Activated T-helper 17 cell treated with anti-CD3 and anti-CD28 coated beads, Interleukin-2, amount 50 U/mL, for 72 hours (primary cell): Measurements from ENCODE around the gene DLL4. TPM values are rescaled to one million over a fixed set of nuclear protein-coding genes. Genes with fewer than 3 reads are reported as not detected.
"Not testable (repeated sequence)": the region's sequence is repeated elsewhere in the genome, so short reads cannot be mapped to it uniquely, and the experiment has no call there.

Experiments used
- ATAC-seq: fragments of 150-1000 bp; cut with Tn5 transposase; replicated peaks from 2 replicates; pipeline ENCODE4 v1.10.0; 2021; ENCODE audit warnings: mild to moderate bottlenecking, moderate library complexity
- H3K27ac Mint-ChIP-seq: one replicate; pipeline ENCODE4 v1.8.0; 2022; ENCODE audit warnings: mixed read lengths
- H3K27me3 Mint-ChIP-seq: one replicate; pipeline ENCODE4 v1.8.0; 2022; ENCODE audit warnings: mixed read lengths
- H3K36me3 Mint-ChIP-seq: one replicate; pipeline ENCODE4 v1.8.0; 2022; ENCODE audit warnings: low read depth, mild to moderate bottlenecking, mixed read lengths
- H3K4me1 Mint-ChIP-seq: one replicate; pipeline ENCODE4 v1.8.0; 2022; ENCODE audit warnings: mixed read lengths
- H3K4me3 Mint-ChIP-seq: one replicate; pipeline ENCODE4 v1.8.0; 2022; ENCODE audit warnings: mild to moderate bottlenecking, mixed read lengths
- H3K9me3 Mint-ChIP-seq: one replicate; pipeline ENCODE4 v1.8.0; 2022; ENCODE audit warnings: mixed read lengths
- total RNA-seq, 2 donors: library from RNA; stranded (reverse); gene quantifications; one replicate each; pipeline ENCODE4 v1.2.3, GENCODE V29; 2022

DLL4 gene
- total RNA-seq, 2 donors from 2014 or later, result not detected

DNA sequence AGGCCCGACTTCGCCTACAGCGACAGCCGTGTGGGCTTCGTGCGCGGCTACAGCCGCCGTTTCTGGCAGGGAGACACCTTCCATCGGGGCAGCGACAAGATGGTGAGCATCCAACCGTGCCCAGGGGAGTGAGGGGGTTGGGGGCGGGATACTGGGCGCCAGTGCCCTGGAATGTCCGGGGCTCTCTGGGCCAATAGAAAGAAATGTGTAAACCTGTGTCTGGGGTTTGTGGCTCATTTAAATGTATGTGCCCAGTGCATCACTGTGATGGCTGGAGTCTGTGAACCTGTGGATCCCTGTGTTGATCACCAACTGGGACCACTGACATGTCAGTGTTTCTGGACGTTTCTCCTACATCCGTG is 24.6 kb downstream of the DLL4 start:
- H3K36me3 Mint-ChIP-seq, result peaks cover 23% of the 10 kb centered on the region
- ATAC-seq, result peak; percentile 3

DNA sequence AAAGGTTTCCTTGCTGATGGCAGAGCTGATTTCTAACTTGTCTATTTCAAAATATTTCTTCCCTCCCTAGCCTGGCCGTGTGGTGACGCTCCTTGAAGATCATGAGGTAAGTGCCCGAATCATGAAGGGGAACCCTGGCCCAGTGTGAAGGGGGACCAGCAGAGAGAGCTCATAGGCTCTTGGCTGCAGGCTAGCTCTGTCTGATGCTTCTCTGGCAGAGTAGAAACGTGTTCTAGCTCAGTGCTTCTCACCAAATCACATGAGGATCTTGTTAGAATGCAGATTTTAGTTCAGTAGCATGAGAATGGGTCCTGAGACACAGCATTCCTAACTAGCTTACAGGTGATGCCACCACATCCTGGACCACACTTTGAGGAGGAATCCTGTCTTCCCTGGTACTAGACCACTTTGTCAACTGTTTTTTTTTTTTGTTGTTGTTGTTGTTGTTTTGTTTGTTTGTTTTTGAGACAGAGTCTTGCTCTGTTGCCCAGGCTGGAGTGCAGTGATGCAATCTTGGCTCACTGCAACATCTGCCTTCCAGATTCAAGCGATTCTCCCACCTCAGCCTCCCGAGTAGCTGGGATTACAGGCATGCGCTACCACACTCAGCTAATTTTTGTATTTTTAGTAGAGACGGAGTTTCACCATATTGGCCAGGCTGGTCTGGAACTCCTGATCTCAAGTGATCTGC is 25.2 kb downstream of the DLL4 start:
- H3K4me1 Mint-ChIP-seq, H3K27me3 Mint-ChIP-seq, ATAC-seq, H3K27ac Mint-ChIP-seq, H3K9me3 Mint-ChIP-seq: not testable (repeated sequence)
- Mint-ChIP-seq H3K36me3 (peaks cover 23% of the 10 kb centered on the region), H3K4me3 (peak overlapping the region; percentile 87)

More for the DNA sequence above, 24.6 kb downstream of the DLL4 start:
- H3K4me1 Mint-ChIP-seq, result peaks cover 9% of the 10 kb centered on the region
- no peak overlapping the region for H3K27ac Mint-ChIP-seq
- peak overlapping the region; percentile 87 for H3K4me3 Mint-ChIP-seq
- no peaks in the 10 kb centered on the region for H3K9me3 Mint-ChIP-seq
- no peaks in the 10 kb centered on the region for H3K27me3 Mint-ChIP-seq

DNA sequence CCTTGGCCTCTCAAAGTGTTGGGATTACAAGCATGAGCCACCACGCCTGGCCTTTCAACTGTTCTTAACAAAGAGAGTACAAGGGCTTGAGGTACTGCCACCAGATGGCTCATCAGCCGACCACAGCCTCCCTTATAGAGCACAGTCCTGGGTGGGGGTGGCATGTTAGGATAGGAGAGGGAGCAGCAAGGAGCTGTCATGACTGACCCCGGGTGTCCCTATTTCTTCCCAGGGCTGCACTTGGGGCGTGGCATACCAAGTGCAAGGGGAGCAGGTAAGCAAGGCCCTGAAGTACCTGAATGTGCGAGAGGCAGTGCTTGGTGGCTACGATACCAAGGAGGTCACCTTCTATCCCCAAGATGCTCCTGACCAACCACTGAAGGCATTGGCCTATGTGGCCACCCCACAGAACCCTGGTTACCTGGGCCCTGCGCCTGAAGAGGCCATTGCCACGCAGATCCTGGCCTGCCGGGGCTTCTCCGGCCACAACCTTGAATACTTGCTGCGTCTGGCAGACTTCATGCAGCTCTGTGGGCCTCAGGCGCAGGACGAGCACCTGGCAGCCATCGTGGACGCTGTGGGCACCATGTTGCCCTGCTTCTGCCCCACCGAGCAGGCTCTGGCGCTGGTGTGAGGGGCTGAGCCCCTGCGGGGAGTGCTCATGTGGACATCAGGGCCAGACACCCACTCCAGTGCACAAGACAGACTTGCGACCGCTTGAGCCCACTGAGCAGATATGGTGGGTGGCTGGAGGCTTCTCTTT is 26.2 kb downstream of the DLL4 start:
- H3K27me3 Mint-ChIP-seq, result no peaks in the 10 kb centered on the region
- no peak overlapping the region for H3K27ac Mint-ChIP-seq

DNA sequence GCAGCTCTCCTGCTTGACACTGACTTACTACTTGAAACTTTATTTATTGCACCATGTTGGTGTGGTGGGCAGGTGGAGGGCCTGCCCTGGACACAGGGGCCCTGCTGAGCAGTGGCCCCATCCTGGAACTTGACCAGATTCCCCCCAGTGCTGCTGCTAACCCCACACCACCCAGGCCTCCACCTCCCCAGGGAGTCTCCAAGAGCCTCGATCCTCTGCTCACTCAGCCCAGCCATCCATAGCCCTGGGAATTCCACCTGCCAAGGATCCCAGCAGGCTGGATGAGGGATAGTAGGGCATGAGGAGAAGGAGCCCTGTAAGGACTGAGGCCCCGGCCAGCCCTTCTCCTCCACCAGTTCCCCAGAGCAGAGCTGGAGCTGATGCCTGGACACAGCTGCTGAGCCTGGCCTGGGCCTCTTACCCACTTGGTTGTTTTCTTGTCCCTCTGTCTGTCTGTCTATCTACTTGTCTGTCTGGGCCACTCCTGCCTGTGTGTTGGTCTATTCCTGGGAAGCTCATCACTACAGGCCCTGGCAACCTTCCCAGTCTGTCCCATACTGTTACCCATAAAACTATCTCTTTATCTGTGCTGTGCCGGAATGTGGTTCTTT is 26.9 kb downstream of the DLL4 start:
- ATAC-seq, result no peak
- Mint-ChIP-seq H3K4me1 (peaks cover 9% of the 10 kb centered on the region), H3K4me3 (peak overlapping the region; percentile 56), H3K27me3 (no peaks in the 10 kb centered on the region), H3K9me3 (no peaks in the 10 kb centered on the region), H3K27ac (peak overlapping the region; percentile 79), H3K36me3 (peaks cover 23% of the 10 kb centered on the region)

More for the DNA sequence above, 26.2 kb downstream of the DLL4 start:
- Mint-ChIP-seq H3K36me3 (peaks cover 23% of the 10 kb centered on the region), H3K9me3 (no peaks in the 10 kb centered on the region), H3K4me3 (peak overlapping the region; percentile 87), H3K4me1 (peaks cover 9% of the 10 kb centered on the region)
- no peak for ATAC-seq

DNA sequence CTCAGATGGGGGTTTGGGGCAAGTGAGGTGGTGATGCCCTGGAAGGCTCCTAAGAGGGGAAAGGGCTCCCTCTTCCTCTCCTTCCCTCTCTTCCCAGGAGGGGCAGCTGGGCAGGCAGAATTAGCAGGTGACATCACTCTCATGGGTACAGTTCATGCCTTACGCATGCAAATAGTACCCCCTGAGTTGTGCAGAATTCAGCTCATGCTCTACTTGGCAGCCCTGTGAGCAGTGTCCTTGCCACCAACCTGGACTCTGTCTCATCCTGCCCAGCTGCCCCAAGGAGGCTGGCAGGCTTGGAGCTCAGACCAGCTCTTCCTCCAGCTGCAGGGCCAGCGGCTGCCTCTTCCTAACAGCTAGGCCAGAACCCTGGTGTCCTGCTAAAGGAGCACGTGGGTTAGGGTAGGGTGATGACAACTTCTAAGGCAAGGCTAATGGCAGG is 27.4 kb downstream of the DLL4 start:
- no peaks in the 10 kb centered on the region for H3K27me3 Mint-ChIP-seq
- peak overlapping the region; percentile 56 for H3K4me3 Mint-ChIP-seq
- H3K4me1 Mint-ChIP-seq, result peaks cover 9% of the 10 kb centered on the region
- no peaks in the 10 kb centered on the region for H3K9me3 Mint-ChIP-seq
- no peak for ATAC-seq
- peaks cover 23% of the 10 kb centered on the region for H3K36me3 Mint-ChIP-seq
- H3K27ac Mint-ChIP-seq, result peak overlapping the region; percentile 79

DNA sequence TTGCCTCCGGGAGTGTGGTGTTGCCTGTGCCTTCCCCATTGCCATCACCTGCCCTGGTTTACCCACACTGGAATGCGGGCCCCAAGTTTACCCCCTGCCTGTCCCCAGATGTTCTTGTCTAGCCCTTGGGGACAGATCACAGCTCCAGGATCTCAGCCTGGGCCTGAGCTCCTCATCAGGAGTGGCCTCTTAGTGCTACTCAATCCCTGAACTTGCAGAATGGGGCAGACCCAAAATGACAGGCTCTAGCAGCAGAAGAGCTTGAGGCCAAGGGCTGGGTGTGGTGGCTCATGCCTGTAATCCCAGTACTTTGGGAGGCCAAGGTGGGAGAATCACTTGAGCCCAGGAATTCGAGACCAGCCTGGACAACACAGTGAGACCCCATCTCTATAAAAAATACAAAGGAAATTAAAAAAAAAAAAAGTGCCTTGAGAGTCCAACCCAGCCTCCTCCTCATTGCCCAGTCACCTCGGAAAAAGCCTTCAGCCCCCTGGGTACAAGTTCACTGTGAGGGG is 28.0 kb downstream of the DLL4 start:
- no peak overlapping the region for H3K4me3 Mint-ChIP-seq
- no peak for ATAC-seq
- no peak overlapping the region for H3K27ac Mint-ChIP-seq
- no peaks in the 10 kb centered on the region for H3K27me3 Mint-ChIP-seq
- peaks cover 9% of the 10 kb centered on the region for H3K4me1 Mint-ChIP-seq
- no peaks in the 10 kb centered on the region for H3K9me3 Mint-ChIP-seq
- peaks cover 23% of the 10 kb centered on the region for H3K36me3 Mint-ChIP-seq

DNA sequence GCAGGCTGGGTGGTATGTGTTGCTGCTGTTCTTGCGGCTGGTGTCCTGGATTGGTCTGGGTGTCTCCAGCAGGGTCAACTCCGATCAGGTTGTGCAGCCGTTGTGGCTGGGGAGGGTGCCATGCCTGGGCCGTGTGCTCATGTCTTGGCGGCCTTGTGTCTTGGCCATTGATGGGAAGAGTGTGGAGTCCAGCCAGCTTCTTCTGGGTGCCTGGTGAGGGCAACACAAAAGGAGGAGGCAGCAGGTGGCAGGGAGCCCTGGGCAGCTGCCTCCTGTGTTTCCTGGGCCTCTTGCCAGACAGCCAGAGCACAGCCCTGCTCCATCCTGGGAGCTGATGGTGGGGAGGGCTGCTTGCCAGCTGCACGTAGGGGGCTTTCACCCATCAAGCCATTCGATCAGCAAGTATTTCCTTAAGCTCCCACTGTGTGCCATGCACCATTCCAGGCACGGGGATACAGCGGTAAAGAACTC is 28.5 kb downstream of the DLL4 start:
- peak overlapping the region; percentile 13 for H3K27ac Mint-ChIP-seq
- peaks cover 23% of the 10 kb centered on the region for H3K36me3 Mint-ChIP-seq
- no peaks in the 10 kb centered on the region for H3K27me3 Mint-ChIP-seq
- H3K9me3 Mint-ChIP-seq, result no peaks in the 10 kb centered on the region
- H3K4me3 Mint-ChIP-seq, result no peak overlapping the region
- H3K4me1 Mint-ChIP-seq, result peaks cover 9% of the 10 kb centered on the region
- ATAC-seq, result no peak

DNA sequence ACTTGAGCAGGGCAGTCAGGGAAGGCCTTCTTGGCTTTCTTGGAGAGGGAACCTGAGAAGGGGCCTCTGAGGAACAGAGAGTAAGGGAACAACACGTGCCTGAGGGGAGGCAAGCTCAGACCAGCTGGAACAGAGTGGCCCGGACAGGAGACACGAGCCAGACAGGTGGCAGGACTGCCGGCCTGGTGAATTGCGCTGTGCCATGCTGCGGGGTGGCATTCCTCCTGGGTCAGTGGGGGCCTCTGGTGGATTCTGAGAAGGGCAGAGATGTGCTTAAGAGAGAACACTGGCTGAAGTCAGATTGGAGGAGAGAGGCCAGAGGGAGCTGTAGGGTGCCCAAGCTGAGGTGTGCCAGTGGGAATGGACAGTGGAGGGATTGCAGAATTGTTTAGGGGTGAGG is 29.0 kb downstream of the DLL4 start:
- Mint-ChIP-seq H3K4me3 (no peak overlapping the region), H3K36me3 (peaks cover 23% of the 10 kb centered on the region), H3K4me1 (peaks cover 9% of the 10 kb centered on the region), H3K27me3 (no peaks in the 10 kb centered on the region), H3K9me3 (no peaks in the 10 kb centered on the region), H3K27ac (peak overlapping the region; percentile 13)
- no peak for ATAC-seq

DNA sequence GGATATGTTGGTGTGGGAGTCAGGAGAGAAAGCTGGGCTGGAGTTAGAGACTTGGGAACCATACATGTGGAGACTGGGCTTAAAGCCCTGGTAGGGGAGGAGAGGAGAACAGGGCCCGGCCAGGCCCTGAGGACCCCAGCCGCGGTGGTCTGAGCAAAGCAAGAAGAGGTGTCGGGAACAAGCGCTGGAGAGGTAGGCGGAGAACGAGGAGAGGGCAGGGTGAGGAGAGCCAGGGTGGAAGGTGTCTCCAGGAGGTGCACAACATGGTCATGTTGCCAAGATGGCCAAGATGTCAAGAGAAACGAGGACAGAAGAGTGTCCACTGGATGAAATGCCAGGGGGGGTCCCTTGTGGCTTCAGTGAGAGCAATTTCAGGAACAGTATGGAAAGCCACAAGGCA is 29.6 kb downstream of the DLL4 start:
- H3K4me3 Mint-ChIP-seq, result no peak overlapping the region
- H3K27ac Mint-ChIP-seq, result peak overlapping the region; percentile 3
- no peaks in the 10 kb centered on the region for H3K9me3 Mint-ChIP-seq
- no peak for ATAC-seq
- peaks cover 9% of the 10 kb centered on the region for H3K4me1 Mint-ChIP-seq
- peaks cover 23% of the 10 kb centered on the region for H3K36me3 Mint-ChIP-seq
- no peaks in the 10 kb centered on the region for H3K27me3 Mint-ChIP-seq

DNA sequence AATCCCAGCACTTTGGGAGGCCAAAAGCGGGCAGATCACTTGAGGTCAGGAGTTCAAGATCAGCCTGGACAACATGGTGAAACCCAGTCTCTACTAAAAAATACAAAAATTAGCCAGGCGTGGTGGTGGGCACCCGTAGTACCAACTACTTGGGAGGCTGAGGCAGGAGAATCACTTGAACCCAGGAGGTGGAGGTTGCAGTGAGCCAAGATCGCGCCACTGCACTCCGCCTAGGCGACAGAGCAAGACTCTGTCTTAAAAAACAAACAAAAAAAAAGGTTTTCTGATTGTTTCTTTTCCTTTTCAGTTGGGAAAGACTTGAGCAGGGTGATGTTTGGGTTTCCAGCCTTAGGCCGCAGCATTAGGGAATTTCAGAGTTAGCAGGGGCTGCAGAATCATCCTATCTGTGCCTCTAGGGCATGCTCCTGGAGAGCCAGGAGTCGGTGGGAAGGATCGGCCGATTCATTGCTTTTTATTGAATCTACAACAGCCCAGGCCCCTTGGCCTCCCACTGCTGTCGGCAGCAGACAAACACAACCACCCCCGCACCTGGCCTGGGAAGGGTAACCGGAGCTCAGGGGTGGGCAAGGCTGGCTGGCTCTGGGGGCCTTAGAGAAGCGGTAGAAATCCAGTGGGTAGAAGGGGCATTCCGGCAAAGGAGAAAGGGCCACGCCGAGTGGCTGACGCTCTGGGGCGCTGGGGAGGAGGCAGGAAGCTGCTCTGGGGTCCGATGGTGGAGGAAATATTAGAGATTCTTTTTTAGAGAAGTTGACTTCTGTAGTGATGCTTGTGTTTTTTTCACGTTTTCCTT is 30.4 kb downstream of the DLL4 start:
- H3K4me3 Mint-ChIP-seq, result no peak overlapping the region
- H3K27ac Mint-ChIP-seq, result peak overlapping the region; percentile 73
- H3K36me3 Mint-ChIP-seq, result peaks cover 18% of the 10 kb centered on the region
- peaks cover 3% of the 10 kb centered on the region for H3K27me3 Mint-ChIP-seq
- H3K4me1 Mint-ChIP-seq, result peaks cover 9% of the 10 kb centered on the region
- no peaks in the 10 kb centered on the region for H3K9me3 Mint-ChIP-seq
- no peak for ATAC-seq

DNA sequence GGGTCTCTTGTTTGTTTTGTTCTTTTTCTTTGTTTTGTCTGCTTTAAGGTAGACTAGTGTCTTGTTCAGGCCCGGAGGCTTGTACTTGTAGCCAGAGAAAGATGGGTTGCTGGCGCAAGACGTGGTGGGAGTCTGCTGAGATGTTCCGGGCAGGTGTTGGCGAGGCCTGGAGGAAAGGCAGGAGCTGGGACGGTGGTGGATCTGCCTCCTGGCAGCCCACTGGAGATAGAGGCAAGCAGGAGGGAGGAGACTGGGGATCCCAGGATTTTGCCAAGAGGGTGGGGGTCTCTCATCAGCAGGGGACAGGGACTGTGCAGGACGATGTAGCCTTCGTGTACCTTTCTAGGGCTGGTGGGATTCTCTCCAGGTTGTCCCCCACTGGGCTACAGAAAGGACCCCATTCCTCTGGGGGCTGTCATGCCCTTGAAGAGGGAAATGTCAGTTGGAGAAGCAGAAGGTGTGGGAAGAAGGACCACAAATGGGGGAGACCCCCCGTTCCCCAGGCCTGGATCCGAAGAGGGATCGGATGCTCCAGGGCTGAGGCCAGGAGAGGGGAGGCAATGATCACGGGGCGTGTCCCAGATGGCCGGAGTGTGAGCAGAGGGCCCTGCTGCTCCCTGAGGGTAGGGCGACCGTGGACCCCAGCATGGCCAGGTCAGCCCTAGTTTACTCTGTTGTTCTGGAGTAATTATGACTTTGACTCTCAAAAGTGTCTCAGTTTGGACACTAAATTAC is 31.2 kb downstream of the DLL4 start:
- Mint-ChIP-seq H3K4me1 (peaks cover 9% of the 10 kb centered on the region), H3K4me3 (no peak overlapping the region), H3K27ac (peak overlapping the region; percentile 73), H3K27me3 (peaks cover 4% of the 10 kb centered on the region), H3K36me3 (peaks cover 12% of the 10 kb centered on the region), H3K9me3 (no peaks in the 10 kb centered on the region)
- no peak for ATAC-seq

DNA sequence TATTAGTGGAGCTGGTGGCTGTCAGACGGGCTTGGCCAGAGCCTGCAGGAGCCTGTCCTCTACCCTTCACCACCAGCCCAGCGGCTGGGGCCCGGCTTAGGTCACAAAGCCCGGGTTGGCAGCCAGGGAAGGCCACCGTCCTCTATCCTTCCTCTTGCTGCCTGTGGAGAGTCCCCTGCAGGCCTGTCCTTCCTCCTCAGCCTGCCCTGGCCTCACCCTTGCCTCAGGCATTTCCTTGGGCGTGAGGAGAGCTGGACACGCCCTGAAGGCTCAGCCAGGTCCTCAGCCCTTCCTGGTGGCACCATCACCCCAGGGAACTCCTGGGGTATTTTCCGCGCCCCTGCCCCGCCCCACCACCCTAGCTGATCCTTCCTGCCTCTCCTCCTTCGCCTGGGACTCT is 31.8 kb downstream of the DLL4 start:
- no peaks in the 10 kb centered on the region for H3K9me3 Mint-ChIP-seq
- H3K27me3 Mint-ChIP-seq, result peaks cover 4% of the 10 kb centered on the region
- no peak overlapping the region for H3K27ac Mint-ChIP-seq
- H3K4me3 Mint-ChIP-seq, result no peak overlapping the region
- H3K36me3 Mint-ChIP-seq, result peaks cover 7% of the 10 kb centered on the region
- no peak for ATAC-seq
- peaks cover 7% of the 10 kb centered on the region for H3K4me1 Mint-ChIP-seq

DNA sequence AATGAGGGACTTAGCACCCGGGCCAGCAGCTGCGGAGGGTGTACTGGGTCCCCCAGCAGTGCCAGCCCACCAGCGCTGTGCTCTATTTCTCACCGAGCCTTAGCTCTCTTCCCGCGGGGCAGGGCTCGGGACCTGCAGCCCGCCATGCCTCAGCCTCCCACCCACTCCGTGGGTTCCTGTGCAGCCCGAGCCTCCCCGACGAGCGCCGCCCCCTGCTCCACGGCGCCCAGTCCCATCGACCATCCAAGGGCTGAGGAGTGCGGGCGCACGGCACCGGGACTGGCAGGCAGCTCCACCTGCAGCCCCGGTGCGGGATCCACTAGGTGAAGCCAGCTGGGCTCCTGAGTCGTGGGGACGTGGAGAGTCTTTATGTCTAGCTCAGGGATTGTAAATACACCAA is 32.6 kb downstream of the DLL4 start:
- H3K27me3 Mint-ChIP-seq, H3K36me3 Mint-ChIP-seq: not testable (repeated sequence)

More for the DNA sequence above, 32.6 kb downstream of the DLL4 start:
- not testable (repeated sequence) for H3K4me3 Mint-ChIP-seq, H3K9me3 Mint-ChIP-seq, ATAC-seq, H3K27ac Mint-ChIP-seq, H3K4me1 Mint-ChIP-seq
